ENCODE measurements around the gene WWOX. TPM values are rescaled to one million over a fixed set of nuclear protein-coding genes. Genes with fewer than 3 reads are reported as not detected.

The WWOX gene
- total and polyA plus RNA-seq, 2 of the 8 experiments (the other 6 are each of a cell fraction or from before 2014, with no cell fraction given), result 5.4 to 16.7 TPM

DNA sequence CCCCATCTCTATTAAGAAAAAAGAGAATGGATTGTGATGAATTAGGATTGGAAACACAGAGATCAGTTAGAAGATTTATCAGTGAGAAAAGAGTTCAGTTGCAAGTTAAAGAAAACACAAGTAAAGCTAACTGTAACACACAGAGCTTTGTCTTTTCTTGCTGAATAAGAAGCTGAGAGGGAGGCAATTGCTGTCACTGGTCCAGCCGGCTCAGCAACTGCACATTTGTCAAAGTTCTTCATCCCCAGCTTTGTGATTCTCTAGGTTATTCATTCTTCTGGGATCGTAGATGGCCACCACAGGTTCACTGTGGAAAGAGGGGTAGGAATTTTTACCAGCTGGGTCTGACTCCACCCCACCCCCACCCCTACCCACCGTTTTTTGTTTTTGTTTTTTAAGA is 615.7 kb downstream of the WWOX start:
- Histone ChIP-seq H2AK5ac (ENCODE audit: low read depth, low read length) (no peak overlapping the region), H2BK15ac (ENCODE audit: low read length) (no peak overlapping the region), H4K20me1 (replicated peaks in 1 of 2; ENCODE audit: control insufficient read depth in 1 of 2, insufficient read depth in 2 of 2, low read length in 2 of 2) (no peaks in the 10 kb centered on the region), H3K4me1 (replicated peaks in 1 of 4; ENCODE audit: control insufficient read depth in 3 of 4, insufficient read depth in 4 of 4, low read length in 3 of 4) (no peaks in the 10 kb centered on the region), H3K4me2 (ENCODE audit: insufficient read depth in 1 of 2, low read depth in 2 of 2, low read length in 2 of 2) (no peak overlapping the region), H4K91ac (replicated peaks; ENCODE audit: insufficient read length, low read length) (no peak overlapping the region), H3K9me3 (ENCODE audit: insufficient read depth in 2 of 2, low read depth in 1 of 2, low read length in 1 of 2) (no peaks in the 10 kb centered on the region), H3K79me1 (ENCODE audit: low read depth, low read length) (no peaks in the 10 kb centered on the region), H3K23ac (ENCODE audit: insufficient read length) (no peak overlapping the region), H3K27ac (ENCODE audit: low read depth, low read length) (no peak overlapping the region), H4K8ac (ENCODE audit: extremely low read depth, insufficient read depth, low read length) (no peak overlapping the region), H2BK5ac (ENCODE audit: low read depth, low read length) (no peak overlapping the region), H2AFZ (ENCODE audit: low read length) (no peak overlapping the region), H3K4me3 (ENCODE audit: extremely low read depth in 1 of 4, insufficient read depth in 2 of 4, low read depth in 3 of 4, low read length in 4 of 4) (no peak overlapping the region), H3K56ac (replicated peaks; ENCODE audit: insufficient read length, low read depth, low read length) (no peak overlapping the region), H2BK120ac (replicated peaks; ENCODE audit: low read depth, low read length) (no peak overlapping the region), H3K9ac (replicated peaks in 1 of 4; ENCODE audit: extremely low read depth in 1 of 4, low read depth in 3 of 4, low read length in 3 of 4) (no peak overlapping the region), H3K18ac (ENCODE audit: extremely low read depth, low read length) (no peak overlapping the region), H3K14ac (ENCODE audit: insufficient read length) (no peak overlapping the region), H4K5ac (ENCODE audit: insufficient read length, low read depth, low read length) (no peak overlapping the region), H3K4ac (replicated peaks; ENCODE audit: insufficient read length, low read depth, low read length) (no peak overlapping the region), H2BK12ac (ENCODE audit: low read depth, low read length) (no peak overlapping the region), H3K36me3 (ENCODE audit: control insufficient read depth in 2 of 4, insufficient read depth in 4 of 4, low read length in 3 of 4) (no peaks in the 10 kb centered on the region), H3K27me3 (replicated peaks in 1 of 4; ENCODE audit: control insufficient read depth in 3 of 4, extremely low read depth in 1 of 4, insufficient read depth in 3 of 4, low read length in 3 of 4) (no peaks in the 10 kb centered on the region), H3K79me2 (ENCODE audit: control insufficient read depth in 1 of 2, insufficient read depth in 2 of 2, low read length in 2 of 2) (no peaks in the 10 kb centered on the region), H3K23me2 (ENCODE audit: low read depth, low read length) (no peaks in the 10 kb centered on the region), H2BK20ac (ENCODE audit: low read length) (no peak overlapping the region)
- FAIRE-seq, result no peak
- ChIA-PET CTCF (ENCODE audit: partially characterized antibody) (interaction anchor here (1.2 to 2.2 kb wide), 3 partner anchors 9 to 88 kb away, joined by 3 to 9 read pairs (median 5); no protein-coding TSS in a partner anchor), POLR2A (ENCODE audit: partially characterized antibody) (no interaction called here)
- WGBS, 2 experiments (ENCODE audit: extremely low coverage in 1 of 2, insufficient coverage in 1 of 2, insufficient read length in 1 of 2, insufficient replicate concordance in 2 of 2, low coverage in 1 of 2, low lambda C conversion rate in 2 of 2, missing lambda C conversion rate in 1 of 2), result 96% methylated on average over 3 of the region's 3 CpGs; no CpG with 5 or more reads in 1 of the 2 experiments
- DNase-seq (ENCODE audit: low read depth in 1 of 2, low spot score in 2 of 2), result no peak
- TF ChIP-seq CTBP2 (IDR thresholded peaks at IDR 0.05; ENCODE audit: borderline replicate concordance, insufficient read depth, insufficient read length, low read length), result no peak
- TF ChIP-seq FOSL1 (IDR thresholded peaks at IDR 0.05; ENCODE audit: insufficient read depth, low read depth, low read length), result no peak
- TF ChIP-seq CHD1 (IDR thresholded peaks at IDR 0.05; ENCODE audit: low read depth, low read length), result no peak
- no peak for TF ChIP-seq HDAC2 (IDR thresholded peaks at IDR 0.05; ENCODE audit: borderline replicate concordance in 1 of 2, low read depth in 2 of 2, low read length in 2 of 2)
- no peak for TF ChIP-seq CREB1 (IDR thresholded peaks at IDR 0.05)
- no peak for TF ChIP-seq ZNF274 (IDR thresholded peaks at IDR 0.05; ENCODE audit: borderline replicate concordance, extremely low read depth, low read length)
- TF ChIP-seq SP1 (IDR thresholded peaks at IDR 0.05; ENCODE audit: low read depth, low read length), result no peak
- no peak for TF ChIP-seq TEAD4 (IDR thresholded peaks at IDR 0.05; ENCODE audit: low read depth, low read length)
- TF ChIP-seq RNF2 (IDR thresholded peaks at IDR 0.05; ENCODE audit: borderline replicate concordance, low read depth, low read length, missing control alignments, poor library complexity, severe bottlenecking), result no peak
- TF ChIP-seq SIN3A (conservative IDR thresholded peaks at IDR 0.05 in 1 of 2, IDR thresholded peaks at IDR 0.05 in 1 of 2; ENCODE audit: low read depth in 1 of 2, low read length in 2 of 2), result no peak
- TF ChIP-seq NRF1 (IDR thresholded peaks at IDR 0.05; ENCODE audit: low read depth, low read length), result no peak

All from H1 (cell line).